Measurements from ENCODE around the gene ADAM12.

GRCh38 chr10:126243971-126244370, 144.3 kb downstream of the ADAM12 start:
- TF ChIP-seq CTCF (conservative IDR thresholded peaks at IDR 0.05 in 1 of 2, IDR thresholded peaks at IDR 0.05 in 1 of 2; ENCODE audit: low read depth in 1 of 2, low read length in 2 of 2), result no peak
- TF ChIP-seq EZH2 (IDR thresholded peaks at IDR 0.05; ENCODE audit: low read length, missing control alignments), result no peak

Measured in fibroblast of lung (primary cell).